ENCODE measurements around the gene SLC13A4.

DNA sequence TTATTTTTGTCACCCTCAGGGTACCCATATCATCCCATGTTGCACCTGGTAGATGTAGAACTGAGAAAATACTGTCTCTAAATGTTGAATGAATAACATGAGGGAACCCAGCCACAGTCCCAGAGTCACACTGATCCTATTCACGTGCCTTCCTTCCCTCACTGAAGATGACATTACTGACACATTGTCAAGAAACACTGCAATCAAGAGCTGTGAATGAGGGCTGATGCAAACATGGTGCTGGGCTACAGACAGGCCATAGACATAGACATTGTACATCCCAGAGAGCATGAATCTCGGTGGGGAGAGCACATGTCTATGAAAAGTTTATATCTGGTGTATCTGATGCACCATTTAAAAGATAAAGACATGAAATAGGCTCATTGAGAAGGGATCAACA, 9.8 kb downstream of the SLC13A4 start:
- TF ChIP-seq, protein P1, sequence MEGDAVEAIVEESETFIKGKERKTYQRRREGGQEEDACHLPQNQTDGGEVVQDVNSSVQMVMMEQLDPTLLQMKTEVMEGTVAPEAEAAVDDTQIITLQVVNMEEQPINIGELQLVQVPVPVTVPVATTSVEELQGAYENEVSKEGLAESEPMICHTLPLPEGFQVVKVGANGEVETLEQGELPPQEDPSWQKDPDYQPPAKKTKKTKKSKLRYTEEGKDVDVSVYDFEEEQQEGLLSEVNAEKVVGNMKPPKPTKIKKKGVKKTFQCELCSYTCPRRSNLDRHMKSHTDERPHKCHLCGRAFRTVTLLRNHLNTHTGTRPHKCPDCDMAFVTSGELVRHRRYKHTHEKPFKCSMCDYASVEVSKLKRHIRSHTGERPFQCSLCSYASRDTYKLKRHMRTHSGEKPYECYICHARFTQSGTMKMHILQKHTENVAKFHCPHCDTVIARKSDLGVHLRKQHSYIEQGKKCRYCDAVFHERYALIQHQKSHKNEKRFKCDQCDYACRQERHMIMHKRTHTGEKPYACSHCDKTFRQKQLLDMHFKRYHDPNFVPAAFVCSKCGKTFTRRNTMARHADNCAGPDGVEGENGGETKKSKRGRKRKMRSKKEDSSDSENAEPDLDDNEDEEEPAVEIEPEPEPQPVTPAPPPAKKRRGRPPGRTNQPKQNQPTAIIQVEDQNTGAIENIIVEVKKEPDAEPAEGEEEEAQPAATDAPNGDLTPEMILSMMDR (IDR thresholded peaks at IDR 0.05), result no peak
- TF ChIP-seq POLR2AphosphoS5 (IDR thresholded peaks at IDR 0.05), result no peak

Data from breast epithelium (tissue), 3 donors.